RCC 7860 (cell line): ENCODE results near the gene NHLRC2.

ENCODE experiments used
- DNase-seq: peaks from one replicate; pipeline ENCODE4 v3.0.0-alpha.2; 2015; ENCODE audit warnings: low spot score
- FAIRE-seq: peaks from 2 replicates; lab custom pipeline; 2012; peaks lifted over from hg19 to GRCh38; lab: Jason Lieb, UNC

The NHLRC2 gene

GRCh38 chr10:113899952-113900598, 45.6 kb downstream of the NHLRC2 start:
- FAIRE-seq (no peak), DNase-seq (no peak)

GRCh38 chr10:113905756-113906155, 51.3 kb downstream of the NHLRC2 start:
- DNase-seq: no peak
- no peak for FAIRE-seq

- FAIRE-seq (no peak), DNase-seq (no peak)
These were observed 52.7 kb downstream of the NHLRC2 start for GRCh38 chr10:113907166-113907565.

- FAIRE-seq: no peak
- no peak for DNase-seq
These were observed 53.8 kb downstream of the NHLRC2 start for GRCh38 chr10:113908236-113908635.

GRCh38 chr10:113911113-113911512, 56.7 kb downstream of the NHLRC2 start:
- FAIRE-seq (peak; percentile 47), DNase-seq (no peak)

GRCh38 chr10:113911839-113912238, 57.4 kb downstream of the NHLRC2 start:
- DNase-seq: no peak

GRCh38 chr10:113912582-113912981, 58.1 kb downstream of the NHLRC2 start:
- DNase-seq: no peak
- no peak for FAIRE-seq

More at GRCh38 chr10:113911839-113912238, 57.4 kb downstream of the NHLRC2 start:
- FAIRE-seq: no peak

GRCh38 chr10:113914956-113915355, 60.5 kb downstream of the NHLRC2 start:
- FAIRE-seq: no peak

GRCh38 chr10:113915540-113915939, 61.1 kb downstream of the NHLRC2 start:
- DNase-seq (no peak), FAIRE-seq (no peak)

More at GRCh38 chr10:113914956-113915355, 60.5 kb downstream of the NHLRC2 start:
- DNase-seq: no peak

- FAIRE-seq: no peak
- DNase-seq: no peak
These were observed 61.6 kb downstream of the NHLRC2 start for GRCh38 chr10:113916053-113916452.

GRCh38 chr10:113917636-113918035, 63.2 kb downstream of the NHLRC2 start:
- FAIRE-seq (no peak), DNase-seq (no peak)

GRCh38 chr10:113920114-113920513, 65.7 kb downstream of the NHLRC2 start:
- FAIRE-seq (no peak), DNase-seq (no peak)

GRCh38 chr10:113920875-113921274, 66.4 kb downstream of the NHLRC2 start:
- FAIRE-seq (no peak), DNase-seq (no peak)

GRCh38 chr10:113921561-113922370, 67.3 kb downstream of the NHLRC2 start:
- no peak for DNase-seq
- FAIRE-seq: no peak

GRCh38 chr10:113922787-113923570, 68.5 kb downstream of the NHLRC2 start:
- FAIRE-seq (no peak), DNase-seq (no peak)

GRCh38 chr10:113924186-113924585, 69.7 kb downstream of the NHLRC2 start:
- DNase-seq: no peak
- FAIRE-seq: no peak

- DNase-seq (no peak), FAIRE-seq (no peak)
These were observed 70.2 kb downstream of the NHLRC2 start for GRCh38 chr10:113924664-113925063.

GRCh38 chr10:113927440-113927839, 73.0 kb downstream of the NHLRC2 start:
- FAIRE-seq (no peak), DNase-seq (no peak)

- FAIRE-seq (no peak), DNase-seq (no peak)
These were observed 74.4 kb downstream of the NHLRC2 start for GRCh38 chr10:113928830-113929229.

GRCh38 chr10:113929522-113929921, 75.1 kb downstream of the NHLRC2 start:
- no peak for DNase-seq
- no peak for FAIRE-seq

- FAIRE-seq (no peak), DNase-seq (no peak)
These were observed 76.1 kb downstream of the NHLRC2 start for GRCh38 chr10:113930482-113931057.
